Effector memory CD4-positive, alpha-beta T cell (primary cell): ENCODE measurements around the gene ZP1.

Source experiments
- DNase-seq, 3 donors: peaks; one replicate each; pipeline ENCODE4 v3.0.0-alpha.2; 2020
- H3K27ac ChIP-seq: 2 replicates; pipeline ENCODE4 v1.7.0; 2013; ENCODE audit warnings: mild to moderate bottlenecking, low read length, moderate library complexity; ENCODE audit not compliant: insufficient read depth, poor library complexity, severe bottlenecking
- H3K27me3 ChIP-seq: replicated peaks from 2 replicates; pipeline ENCODE4 v1.7.0; 2013; ENCODE audit warnings: mild to moderate bottlenecking, low read length; ENCODE audit not compliant: insufficient read depth, control insufficient read depth, poor library complexity, severe bottlenecking
- H3K36me3 ChIP-seq: 2 replicates; pipeline ENCODE4 v1.7.0; 2013; ENCODE audit warnings: mild to moderate bottlenecking, low read length, moderate library complexity; ENCODE audit not compliant: control insufficient read depth, insufficient read depth
- H3K4me1 ChIP-seq: 2 replicates; pipeline ENCODE4 v1.7.0; 2013; ENCODE audit warnings: low read length, mild to moderate bottlenecking; ENCODE audit not compliant: control insufficient read depth, insufficient read depth, poor library complexity, severe bottlenecking
- H3K4me3 ChIP-seq: 2 replicates; pipeline ENCODE4 v1.7.0; 2013; ENCODE audit warnings: low read length, low read depth, mild to moderate bottlenecking; ENCODE audit not compliant: insufficient read depth, poor library complexity, severe bottlenecking
- H3K9me3 ChIP-seq: 2 replicates; pipeline ENCODE4 v1.7.0; 2013; ENCODE audit warnings: mild to moderate bottlenecking, low read length, moderate library complexity; ENCODE audit not compliant: control insufficient read depth

ZP1 gene

DNA sequence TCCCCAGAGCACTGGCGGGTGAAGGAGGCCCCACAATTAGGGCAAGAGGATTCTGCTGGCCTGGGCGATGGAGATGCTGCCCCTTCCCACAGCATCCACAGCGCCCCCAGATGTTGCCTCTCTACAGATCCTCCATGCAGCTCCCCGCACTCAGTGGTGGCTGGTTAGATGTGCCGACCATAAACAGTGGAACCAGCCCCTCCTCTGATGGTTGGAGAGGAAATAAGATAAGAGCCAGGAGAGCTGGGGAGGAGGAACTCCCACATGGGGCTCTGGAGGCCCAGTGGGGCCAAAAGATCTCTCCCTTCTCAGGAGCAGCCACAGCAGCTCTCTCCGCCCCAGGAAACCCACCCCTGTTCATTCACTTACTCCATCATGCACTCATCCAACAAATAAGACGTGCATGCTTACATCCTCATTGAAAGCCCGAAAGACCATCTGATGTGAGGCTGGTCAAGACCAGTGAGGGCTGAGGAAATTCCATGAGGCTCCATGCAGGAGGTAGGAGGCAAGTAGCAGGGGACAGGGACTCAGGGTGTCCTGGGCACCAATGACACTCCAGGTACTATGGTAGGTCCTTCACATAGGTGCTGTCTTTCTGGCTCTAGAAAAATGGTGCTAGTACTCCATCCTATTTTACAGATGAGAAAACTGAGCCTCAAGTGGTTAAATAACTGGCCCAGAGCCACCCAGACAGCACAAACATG is 13.0 kb upstream of the ZP1 start:
- Histone ChIP-seq H3K9me3 (no peaks in the 10 kb centered on the region), H3K4me1 (peaks cover 6% of the 10 kb centered on the region), H3K4me3 (no peak overlapping the region), H3K36me3 (peaks cover 32% of the 10 kb centered on the region), H3K27me3 (no peaks in the 10 kb centered on the region), H3K27ac (no peak overlapping the region)
- DNase-seq = no peak

GRCh38 chr11:60854847-60855725 is 12.3 kb upstream of the ZP1 start:
- no peak overlapping the region for H3K27ac ChIP-seq
- peaks cover 24% of the 10 kb centered on the region for H3K36me3 ChIP-seq
- H3K4me1 ChIP-seq = peaks cover 6% of the 10 kb centered on the region
- no peak overlapping the region for H3K4me3 ChIP-seq
- no peaks in the 10 kb centered on the region for H3K27me3 ChIP-seq
- no peaks in the 10 kb centered on the region for H3K9me3 ChIP-seq
- DNase-seq = no peak

DNA sequence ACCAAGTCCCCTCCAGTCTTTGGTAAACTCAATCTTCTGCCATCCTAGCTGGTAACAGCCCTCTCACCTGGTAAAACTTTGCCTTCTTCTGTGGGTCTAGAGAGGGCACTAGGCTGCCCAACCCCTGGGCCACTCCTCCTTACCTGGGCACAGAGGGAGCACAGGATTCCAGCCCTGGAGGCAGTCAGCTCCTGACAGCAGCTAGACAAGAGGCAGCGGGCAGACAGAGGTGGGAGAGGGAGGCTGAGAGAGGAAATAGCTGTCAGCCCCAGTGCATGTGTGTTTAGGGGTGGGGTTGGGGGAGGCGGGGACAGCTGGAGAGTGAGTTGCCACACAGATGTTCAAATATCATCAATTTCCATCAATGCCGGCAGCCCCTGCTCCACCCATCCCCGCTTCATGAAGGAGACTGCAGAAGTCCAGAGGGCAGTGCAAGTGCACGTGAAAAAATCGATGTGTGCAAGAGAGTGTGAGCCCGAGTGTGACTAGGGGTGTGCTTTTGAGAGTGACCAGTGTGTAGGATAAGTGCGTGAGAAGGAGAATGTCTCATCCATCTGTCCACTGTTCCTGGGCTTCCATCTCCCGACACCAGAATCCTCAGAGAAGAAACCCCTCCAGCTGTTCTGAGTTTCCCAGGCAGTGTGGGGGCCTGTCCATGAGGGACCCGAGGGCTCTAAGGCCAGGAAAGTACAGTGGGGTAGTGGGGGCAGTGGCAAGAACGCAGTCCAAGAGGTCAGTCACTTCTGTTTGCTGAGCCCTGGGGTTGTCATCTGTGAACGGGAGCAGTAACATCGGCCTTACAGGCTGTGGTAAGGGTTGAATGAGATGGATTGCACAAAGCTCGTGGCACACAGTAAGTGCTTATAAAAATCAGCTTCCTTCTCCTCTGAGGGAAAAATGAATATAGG is 11.4 kb upstream of the ZP1 start, which contains the start of gene PTGDR2:
PTGDR2 (minus strand) TSS at position 225 of the 908 bp plus-strand sequence. CDS start 2,228 bp downstream, outside the sequence.
- H3K27ac ChIP-seq = no peak within 1 kb of the TSS
- H3K4me1 ChIP-seq = peaks cover 6% of the 10 kb centered on the region
- DNase-seq = no peak
- H3K36me3 ChIP-seq = peaks cover 15% of the 10 kb centered on the region
- no peaks in the 10 kb centered on the region for H3K9me3 ChIP-seq
- H3K27me3 ChIP-seq = no peaks in the 10 kb centered on the region
- H3K4me3 ChIP-seq = no peak within 1 kb of the TSS

DNA sequence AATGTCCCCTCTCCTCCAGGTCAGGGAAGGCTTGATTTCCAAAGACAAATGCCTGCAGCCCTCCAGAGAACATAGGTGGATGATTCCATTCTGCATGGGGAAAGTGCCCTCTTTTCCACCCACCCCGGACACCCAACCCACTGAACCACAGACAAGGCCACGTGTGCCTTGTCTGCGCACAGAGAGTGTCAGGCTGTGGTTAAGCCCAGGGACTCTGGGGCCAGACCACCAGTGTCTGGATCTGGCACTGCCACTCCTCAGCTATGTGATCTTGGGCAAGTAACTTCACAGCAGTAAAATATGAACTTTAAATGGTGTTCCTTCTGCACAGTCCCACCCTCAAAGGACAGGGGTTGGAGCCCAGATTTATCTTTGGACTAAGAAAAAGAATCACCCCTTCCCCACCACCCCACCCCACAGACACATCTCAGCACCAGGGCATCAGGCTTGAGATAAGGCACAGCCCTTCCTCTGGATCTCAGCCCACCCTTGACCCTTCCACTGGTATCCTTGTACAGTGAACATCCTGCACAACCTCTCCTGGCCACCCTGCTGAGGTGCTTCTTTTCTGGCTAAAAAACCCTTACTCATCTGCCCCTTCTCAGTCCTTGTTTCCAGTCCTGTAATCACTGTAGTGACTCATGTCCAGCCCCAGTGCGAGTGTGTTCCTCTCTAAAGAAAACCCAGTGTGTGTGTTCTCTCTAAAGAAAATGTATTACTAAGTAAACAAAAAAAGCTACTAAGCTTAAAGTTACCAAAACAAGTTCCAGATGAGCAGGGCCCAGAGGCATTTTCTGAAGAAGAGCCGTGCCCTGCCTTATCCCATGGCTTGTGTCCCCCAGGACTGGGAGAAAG is 9.7 kb upstream of the ZP1 start:
- no peaks in the 10 kb centered on the region for H3K9me3 ChIP-seq
- H3K4me3 ChIP-seq = no peak overlapping the region
- H3K27me3 ChIP-seq = no peaks in the 10 kb centered on the region
- H3K36me3 ChIP-seq = no peaks in the 10 kb centered on the region
- no peak for DNase-seq
- no peak overlapping the region for H3K27ac ChIP-seq
- peaks cover 6% of the 10 kb centered on the region for H3K4me1 ChIP-seq

GRCh38 chr11:60858236-60858635 is 9.1 kb upstream of the ZP1 start:
- Histone ChIP-seq H3K4me1 (peaks cover 6% of the 10 kb centered on the region), H3K27me3 (no peaks in the 10 kb centered on the region), H3K4me3 (no peak overlapping the region), H3K9me3 (no peaks in the 10 kb centered on the region), H3K36me3 (no peaks in the 10 kb centered on the region), H3K27ac (no peak overlapping the region)
- DNase-seq = no peak

GRCh38 chr11:60858731-60859464 is 8.4 kb upstream of the ZP1 start:
- no peaks in the 10 kb centered on the region for H3K27me3 ChIP-seq
- H3K4me1 ChIP-seq = peaks cover 6% of the 10 kb centered on the region
- H3K4me3 ChIP-seq = no peak overlapping the region
- no peaks in the 10 kb centered on the region for H3K36me3 ChIP-seq
- DNase-seq = no peak
- H3K27ac ChIP-seq = no peak overlapping the region
- no peaks in the 10 kb centered on the region for H3K9me3 ChIP-seq

- no peak for DNase-seq
- Histone ChIP-seq H3K27me3 (no peaks in the 10 kb centered on the region), H3K36me3 (no peaks in the 10 kb centered on the region), H3K27ac (no peak overlapping the region), H3K4me3 (no peak overlapping the region), H3K4me1 (peaks cover 6% of the 10 kb centered on the region), H3K9me3 (no peaks in the 10 kb centered on the region)
These were observed 7.6 kb upstream of the ZP1 start for GRCh38 chr11:60859616-60860250.

GRCh38 chr11:60860943-60861342 is 6.4 kb upstream of the ZP1 start:
- no peak overlapping the region for H3K4me3 ChIP-seq
- H3K4me1 ChIP-seq = peaks cover 6% of the 10 kb centered on the region
- H3K9me3 ChIP-seq = no peaks in the 10 kb centered on the region
- H3K27me3 ChIP-seq = no peaks in the 10 kb centered on the region
- DNase-seq = no peak
- H3K27ac ChIP-seq = no peak overlapping the region
- H3K36me3 ChIP-seq = no peaks in the 10 kb centered on the region
